H1 (cell line): ENCODE measurements around the gene CUX1. TPM values are rescaled to one million over a fixed set of nuclear protein-coding genes. Genes with fewer than 3 reads are reported as not detected.

Experiments
- CTCF ChIA-PET: fragments of 300-600 bp; sonication (Branson Sonifier 250); formaldehyde crosslinking; loops from one replicate; lab custom pipeline; 2021; ENCODE audit not compliant: partially characterized antibody; lab: Charles Lee
- POLR2A ChIA-PET: fragments of 300-600 bp; sonication (Branson Sonifier 250); formaldehyde crosslinking; loops from one replicate; lab custom pipeline; 2021; ENCODE audit warnings: inconsistent platforms; ENCODE audit not compliant: partially characterized antibody; lab: Charles Lee
- DNase-seq, 2 experiments: peaks; one replicate each; pipeline versions ENCODE4 v3.0.0 to v3.0.0-alpha.2; 2010 to 2022; ENCODE audit warnings: low spot score in 2 of 2, low read depth in 1 of 2, mixed read lengths in 1 of 2
- FAIRE-seq: peaks from 2 replicates; lab custom pipeline; 2011; peaks lifted over from hg19 to GRCh38; lab: Jason Lieb, UNC
- H2AFZ ChIP-seq: 2 replicates; pipeline ENCODE4 v1.8.1; 2012; ENCODE audit warnings: low read length, inconsistent platforms
- H2AK5ac ChIP-seq: 2 replicates; pipeline ENCODE4 v1.6.1; 2013; ENCODE audit warnings: low read depth, low read length
- H2BK120ac ChIP-seq: replicated peaks from 2 replicates; pipeline ENCODE3; 2013; ENCODE audit warnings: low read depth, low read length, inconsistent platforms
- H2BK12ac ChIP-seq: 2 replicates; pipeline ENCODE4 v1.6.1; 2013; ENCODE audit warnings: low read depth, low read length
- H2BK15ac ChIP-seq: 2 replicates; pipeline ENCODE4 v1.6.1; 2013; ENCODE audit warnings: low read length
- H2BK20ac ChIP-seq: 2 replicates; pipeline ENCODE4 v1.6.1; 2013; ENCODE audit warnings: low read length
- H2BK5ac ChIP-seq: 2 replicates; pipeline ENCODE4 v1.6.1; 2013; ENCODE audit warnings: low read depth, low read length
- H3K14ac ChIP-seq: 2 replicates; pipeline ENCODE4 v1.6.1; 2013; ENCODE audit warnings: inconsistent platforms; ENCODE audit not compliant: insufficient read length
- H3K18ac ChIP-seq: 2 replicates; pipeline ENCODE4 v1.6.1; 2013; ENCODE audit warnings: low read length; ENCODE audit errors: extremely low read depth
- H3K23ac ChIP-seq: 2 replicates; pipeline ENCODE4 v1.6.1; 2013; ENCODE audit warnings: inconsistent platforms; ENCODE audit not compliant: insufficient read length
- H3K23me2 ChIP-seq: 2 replicates; pipeline ENCODE4 v1.6.1; 2013; ENCODE audit warnings: low read depth, low read length
- H3K27ac ChIP-seq: 2 replicates; pipeline ENCODE4 v1.6.1; 2011; ENCODE audit warnings: low read depth, low read length, inconsistent platforms
- H3K27me3 ChIP-seq, 4 experiments: replicated peaks in 1 of 4; 1 replicate in 1 of 4; 2 replicates in 3 of 4; pipeline versions ENCODE4 v1.6.1 to v1.8.1; 2011 to 2013; ENCODE audit warnings: low read length in 3 of 4, mild to moderate bottlenecking in 3 of 4, inconsistent platforms in 2 of 4, mixed read lengths in 2 of 4, moderate library complexity in 1 of 4; ENCODE audit not compliant: control insufficient read depth in 3 of 4, insufficient read depth in 3 of 4; ENCODE audit errors: extremely low read depth in 1 of 4
- H3K36me3 ChIP-seq, 4 experiments: 2 replicates each; pipeline versions ENCODE4 v1.6.1 to v1.8.1; 2011 to 2013; ENCODE audit warnings: mild to moderate bottlenecking in 4 of 4, low read length in 3 of 4, moderate library complexity in 2 of 4, control low read depth in 1 of 4, inconsistent platforms in 1 of 4; ENCODE audit not compliant: insufficient read depth in 4 of 4, control insufficient read depth in 2 of 4
- H3K4ac ChIP-seq: replicated peaks from 2 replicates; pipeline ENCODE3; 2013; ENCODE audit warnings: low read length, low read depth, mixed read lengths, inconsistent platforms; ENCODE audit not compliant: insufficient read length
- H3K4me1 ChIP-seq, 4 experiments: replicated peaks in 1 of 4; 1 replicate in 1 of 4; 2 replicates in 3 of 4; pipeline versions ENCODE4 v1.6.1 to v1.8.1; 2011 to 2013; ENCODE audit warnings: low read length in 3 of 4, inconsistent platforms in 2 of 4, mixed read lengths in 1 of 4; ENCODE audit not compliant: insufficient read depth in 4 of 4, control insufficient read depth in 3 of 4
- H3K4me2 ChIP-seq, 2 experiments: 2 replicates each; pipeline versions ENCODE4 v1.6.1 to v1.8.1; 2011 to 2013; ENCODE audit warnings: low read depth in 2 of 2, low read length in 2 of 2, control low read depth in 1 of 2, inconsistent platforms in 1 of 2, mild to moderate bottlenecking in 1 of 2; ENCODE audit not compliant: insufficient read depth in 1 of 2
- H3K4me3 ChIP-seq, 4 experiments: fragments of 200-600, 300-600 bp in 1 of 4; sonication (generic), shearing (Covaris generic), sonication (Bioruptor Twin) in 1 of 4; 2 replicates each; pipeline versions ENCODE4 v1.5.1 to v1.8.1; 2011 to 2016; ENCODE audit warnings: low read length in 4 of 4, low read depth in 3 of 4, control low read depth in 2 of 4, inconsistent platforms in 2 of 4, mild to moderate bottlenecking in 2 of 4, mixed read lengths in 1 of 4, moderate library complexity in 1 of 4; ENCODE audit not compliant: insufficient read depth in 2 of 4; ENCODE audit errors: extremely low read depth in 1 of 4
- H3K56ac ChIP-seq: replicated peaks from 2 replicates; pipeline ENCODE3; 2013; ENCODE audit warnings: low read depth, mild to moderate bottlenecking, mixed read lengths, low read length, inconsistent platforms; ENCODE audit not compliant: insufficient read length
- H3K79me1 ChIP-seq: 2 replicates; pipeline ENCODE4 v1.6.1; 2013; ENCODE audit warnings: low read depth, low read length, control low read depth
- H3K79me2 ChIP-seq, 2 experiments: 2 replicates each; pipeline versions ENCODE4 v1.6.1 to v1.8.1; 2012 to 2013; ENCODE audit warnings: low read length in 2 of 2, mild to moderate bottlenecking in 2 of 2, inconsistent platforms in 1 of 2; ENCODE audit not compliant: insufficient read depth in 2 of 2, control insufficient read depth in 1 of 2
- H3K9ac ChIP-seq, 4 experiments: replicated peaks in 1 of 4; 1 replicate in 1 of 4; 2 replicates in 3 of 4; pipeline versions ENCODE4 v1.6.1 to v1.8.1; 2011 to 2013; ENCODE audit warnings: low read depth in 3 of 4, low read length in 3 of 4, control low read depth in 2 of 4, mild to moderate bottlenecking in 2 of 4, moderate library complexity in 2 of 4, inconsistent platforms in 1 of 4; ENCODE audit errors: extremely low read depth in 1 of 4
- H3K9me3 ChIP-seq, 2 experiments: 2 replicates each; pipeline versions ENCODE4 v1.6.1 to v1.8.1; 2012 to 2013; ENCODE audit warnings: mild to moderate bottlenecking in 2 of 2, moderate library complexity in 2 of 2, control low read depth in 1 of 2, inconsistent platforms in 1 of 2, low read depth in 1 of 2, low read length in 1 of 2, mixed read lengths in 1 of 2; ENCODE audit not compliant: insufficient read depth in 2 of 2
- H4K20me1 ChIP-seq, 2 experiments: replicated peaks in 1 of 2; 2 replicates each; pipeline versions ENCODE3 to v1.8.1; 2011 to 2013; ENCODE audit warnings: inconsistent platforms in 2 of 2, low read length in 2 of 2, mild to moderate bottlenecking in 1 of 2; ENCODE audit not compliant: insufficient read depth in 2 of 2, control insufficient read depth in 1 of 2
- H4K5ac ChIP-seq: 2 replicates; pipeline ENCODE4 v1.6.1; 2013; ENCODE audit warnings: low read length, low read depth, mixed read lengths, inconsistent platforms; ENCODE audit not compliant: insufficient read length
- H4K8ac ChIP-seq: 2 replicates; pipeline ENCODE4 v1.8.0; 2013; ENCODE audit warnings: mild to moderate bottlenecking, moderate library complexity, low read length, inconsistent platforms; ENCODE audit not compliant: insufficient read depth; ENCODE audit errors: extremely low read depth
- H4K91ac ChIP-seq: replicated peaks from 2 replicates; pipeline ENCODE3; 2013; ENCODE audit warnings: low read length, mixed read lengths, inconsistent platforms; ENCODE audit not compliant: insufficient read length
- BCL11A ChIP-seq, 2 experiments: IDR thresholded peaks; one replicate each; pipeline ENCODE4 v1.6.1; 2011; ENCODE audit warnings: low read depth in 2 of 2, low read length in 2 of 2, mild to moderate bottlenecking in 2 of 2
- CBX8 ChIP-seq: fragments of 300-800, 300-1000 bp; sonication (generic); IDR thresholded peaks from 2 replicates; pipeline ENCODE4 v1.7.1; 2016; ENCODE audit warnings: low read depth, low read length, borderline replicate concordance
- CTBP2 ChIP-seq: IDR thresholded peaks from 2 replicates; pipeline ENCODE4 v1.7.0; 2011; ENCODE audit warnings: borderline replicate concordance, mild to moderate bottlenecking, moderate library complexity, mixed read lengths, low read length; ENCODE audit not compliant: insufficient read depth, insufficient read length
- GTF2F1 ChIP-seq: IDR thresholded peaks from 2 replicates; pipeline ENCODE4 v1.6.1; 2012; ENCODE audit warnings: low read depth, low read length, improper control_type of control experiment, borderline replicate concordance
- RFX5 ChIP-seq: IDR thresholded peaks from 2 replicates; pipeline ENCODE4 v1.6.1; 2011; ENCODE audit warnings: low read depth, low read length, improper control_type of control experiment, borderline replicate concordance
- SRF ChIP-seq: IDR thresholded peaks from 2 replicates; pipeline ENCODE4 v1.6.1; 2011; ENCODE audit warnings: mild to moderate bottlenecking, low read depth, low read length, moderate library complexity
- TAF7 ChIP-seq: optimal IDR thresholded peaks from 2 replicates; pipeline ENCODE3; 2011; ENCODE audit warnings: low read depth, mild to moderate bottlenecking, inconsistent platforms, low read length, moderate library complexity, borderline replicate concordance
- WGBS, 2 experiments: shearing (Covaris generic) in 1 of 2; methylation state at CpG; one replicate each; pipeline versions ENCODE4 v1.1.6 to v1.1.7; 2013 to 2015; ENCODE audit warnings: low lambda C conversion rate in 2 of 2, mixed read lengths in 2 of 2, inconsistent platforms in 1 of 2, low coverage in 1 of 2, missing lambda C conversion rate in 1 of 2; ENCODE audit not compliant: insufficient replicate concordance in 2 of 2, insufficient coverage in 1 of 2, insufficient read length in 1 of 2; ENCODE audit errors: extremely low coverage in 1 of 2, missing lambda C conversion rate in 1 of 2; 5-methylcytosine and 5-hydroxymethylcytosine counted together
- polyA plus RNA-seq, 7 experiments: library from polyadenylated mRNA; depleted of rRNA in 3 of 7; stranded (reverse) in 5 of 7; unstranded in 2 of 7; fragments of >200 nt in 5 of 7; fragments of 200-250 nt in 2 of 7; gene quantifications; 1 replicate in 5 of 7; 2 replicates in 1 of 7; 4 replicates in 1 of 7; pipeline versions ENCODE4 v1.2.1 to v1.2.3, GENCODE V29; 2011 to 2013; ENCODE audit warnings: missing spikeins in 2 of 7, mixed read lengths in 2 of 7
- total RNA-seq: library from RNA; stranded (reverse); fragmentation: NEBNext Ultra II Directional; extraction: Animal tissue kit (Norgen Biotek cat#: 25700); gene quantifications from 2 replicates; pipeline ENCODE4 v1.2.1, GENCODE V29; 2021

The CUX1 gene
- total and polyA plus RNA-seq, 2 of the 8 experiments (the other 6 are each of a cell fraction or from before 2014, with no cell fraction given) = 21.6 to 65.9 TPM

GRCh38 chr7:101903515-101903868, 86.1 kb downstream of the CUX1 start:
- peaks cover 13 to 22% of the 10 kb centered on the region in 2 experiments for H4K20me1 ChIP-seq
- no peak overlapping the region for H3K27ac ChIP-seq
- H3K4me2 ChIP-seq = no peak overlapping the region
- no peak overlapping the region for H2BK15ac ChIP-seq
- no peaks in the 10 kb centered on the region; a peak in 1 of 7 replicates for H3K4me1 ChIP-seq
- H3K79me1 ChIP-seq = peaks cover 27% of the 10 kb centered on the region
- no peak overlapping the region for H2BK12ac ChIP-seq
- H3K14ac ChIP-seq = no peak overlapping the region
- H2BK20ac ChIP-seq = no peak overlapping the region
- no peak overlapping the region for H2BK5ac ChIP-seq
- FAIRE-seq = no peak
- H4K8ac ChIP-seq = no peak overlapping the region
- H3K23ac ChIP-seq = no peak overlapping the region
- ChIA-PET CTCF (interaction anchor here (1.4 to 1.6 kb wide), 2 partner anchors 21 to 38 kb away, joined by 3 to 6 read pairs; no protein-coding TSS in a partner anchor), POLR2A (interaction anchor here (0.6 to 1.3 kb wide), 3 partner anchors 9 to 33 kb away, joined by 3 to 4 read pairs (median 3); no protein-coding TSS in a partner anchor)
- no peaks in the 10 kb centered on the region for H3K9me3 ChIP-seq
- no peak overlapping the region for H3K56ac ChIP-seq
- H4K91ac ChIP-seq = no peak overlapping the region
- no peak overlapping the region for H3K4me3 ChIP-seq
- no peaks in the 10 kb centered on the region for H3K23me2 ChIP-seq
- H3K27me3 ChIP-seq = no peaks in the 10 kb centered on the region
- no peak for DNase-seq
- no peak overlapping the region for H2AFZ ChIP-seq
- H3K4ac ChIP-seq = no peak overlapping the region
- peaks cover 0 to 93% of the 10 kb centered on the region in 2 experiments for H3K79me2 ChIP-seq
- H3K36me3 ChIP-seq = no peaks in the 10 kb centered on the region
- no peak overlapping the region for H3K18ac ChIP-seq
- no peak overlapping the region for H4K5ac ChIP-seq
- no peak overlapping the region for H2AK5ac ChIP-seq
- no peak overlapping the region for H2BK120ac ChIP-seq
- WGBS, 2 experiments = 89% methylated on average over 13 of the region's 13 CpGs; no CpG with 5 or more reads in 1 of the 2 experiments
- no peak overlapping the region for H3K9ac ChIP-seq
- TF ChIP-seq TAF7 (no peak), SRF (no peak), CTBP2 (no peak), CBX8 (no peak), BCL11A (IDR thresholded peaks at IDR 0.05; ENCODE audit: low read depth in 2 of 2, low read length in 2 of 2) (no peak), RFX5 (no peak), GTF2F1 (no peak)
